Nephron progenitor cell (in vitro differentiated cells): ENCODE measurements around the gene ZNF385B.

Experiments used
- DNase-seq: peaks from one replicate; pipeline ENCODE4 v3.0.0; 2021
- H3K27ac Mint-ChIP-seq: 2 replicates; pipeline ENCODE4 v1.8.0; 2021; ENCODE audit warnings: mild to moderate bottlenecking, moderate library complexity, mixed read lengths
- H3K27me3 Mint-ChIP-seq: 2 replicates; pipeline ENCODE4 v1.8.0; 2021; ENCODE audit warnings: mild to moderate bottlenecking, low read depth, mixed read lengths; ENCODE audit not compliant: poor library complexity
- H3K36me3 Mint-ChIP-seq: 2 replicates; pipeline ENCODE4 v1.8.0; 2021; ENCODE audit warnings: low read depth, mixed read lengths
- H3K4me1 Mint-ChIP-seq: 2 replicates; pipeline ENCODE4 v1.8.0; 2021; ENCODE audit warnings: mixed read lengths
- H3K4me3 Mint-ChIP-seq: 2 replicates; pipeline ENCODE4 v1.8.0; 2021; ENCODE audit warnings: mild to moderate bottlenecking, moderate library complexity, mixed read lengths
- H3K9me3 Mint-ChIP-seq: 2 replicates; pipeline ENCODE4 v1.8.0; 2021; ENCODE audit warnings: mild to moderate bottlenecking, moderate library complexity, mixed read lengths
- CTCF ChIP-seq: fragments of 200-600 bp; sonication (generic); IDR thresholded peaks from 2 replicates; pipeline ENCODE4 v1.5.0; 2021; ENCODE audit warnings: antibody characterized with exemption

ZNF385B gene

GRCh38 chr2:179613299-179613651 lies 248.1 kb downstream of the ZNF385B start:
- H3K27ac Mint-ChIP-seq, result no peak overlapping the region
- no peak overlapping the region for H3K4me3 Mint-ChIP-seq
- H3K27me3 Mint-ChIP-seq, result no peaks in the 10 kb centered on the region
- DNase-seq, result no peak
- no peak for TF ChIP-seq CTCF
- H3K9me3 Mint-ChIP-seq, result no peaks in the 10 kb centered on the region
- no peaks in the 10 kb centered on the region for H3K36me3 Mint-ChIP-seq
- H3K4me1 Mint-ChIP-seq, result peaks cover 10% of the 10 kb centered on the region

DNA sequence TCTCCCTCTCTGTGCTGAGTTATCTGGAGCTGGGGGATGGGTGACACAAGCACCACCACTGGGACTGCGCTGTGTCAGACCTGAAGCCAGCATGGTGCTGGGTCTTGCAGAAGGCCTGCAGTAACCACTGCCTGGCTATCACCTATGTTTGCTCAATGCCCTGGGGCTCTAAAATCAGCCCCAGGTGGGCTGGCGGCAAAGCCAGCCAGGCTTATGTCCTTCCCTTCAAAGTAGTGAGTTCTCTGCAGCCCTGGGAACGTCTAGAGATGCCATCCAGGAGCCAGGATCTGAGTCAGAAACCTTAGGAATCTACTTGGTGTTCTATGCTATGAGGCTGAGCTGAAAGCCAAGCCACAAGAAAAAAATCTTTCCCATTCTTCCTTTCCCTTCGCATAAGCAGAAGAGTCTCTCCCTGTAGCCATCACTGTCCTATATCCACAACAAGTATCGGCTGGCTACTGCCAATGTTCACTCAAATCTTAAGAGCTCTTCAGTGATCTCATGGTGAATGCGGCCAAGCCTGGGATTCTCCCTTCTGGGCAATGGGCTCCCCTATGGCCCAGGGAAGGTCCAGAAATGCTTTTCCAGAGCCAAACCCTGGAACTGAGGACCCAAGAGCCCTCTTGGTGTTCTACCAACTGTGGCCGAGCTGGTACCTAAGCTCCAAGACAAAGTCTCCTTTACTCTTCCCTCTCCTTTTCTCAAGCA lies 248.7 kb downstream of the ZNF385B start:
- H3K9me3 Mint-ChIP-seq, result no peaks in the 10 kb centered on the region
- TF ChIP-seq CTCF, result no peak
- no peak overlapping the region for H3K4me3 Mint-ChIP-seq
- DNase-seq, result no peak
- H3K4me1 Mint-ChIP-seq, result peaks cover 10% of the 10 kb centered on the region
- H3K27ac Mint-ChIP-seq, result no peak overlapping the region
- H3K36me3 Mint-ChIP-seq, result no peaks in the 10 kb centered on the region
- no peaks in the 10 kb centered on the region for H3K27me3 Mint-ChIP-seq

- Mint-ChIP-seq H3K4me1 (peaks cover 10% of the 10 kb centered on the region), H3K4me3 (no peak overlapping the region), H3K27ac (no peak overlapping the region), H3K27me3 (no peaks in the 10 kb centered on the region), H3K36me3 (no peaks in the 10 kb centered on the region), H3K9me3 (no peaks in the 10 kb centered on the region)
- TF ChIP-seq CTCF, result no peak
- no peak for DNase-seq
These were observed 249.3 kb downstream of the ZNF385B start for GRCh38 chr2:179612108-179612507.

DNA sequence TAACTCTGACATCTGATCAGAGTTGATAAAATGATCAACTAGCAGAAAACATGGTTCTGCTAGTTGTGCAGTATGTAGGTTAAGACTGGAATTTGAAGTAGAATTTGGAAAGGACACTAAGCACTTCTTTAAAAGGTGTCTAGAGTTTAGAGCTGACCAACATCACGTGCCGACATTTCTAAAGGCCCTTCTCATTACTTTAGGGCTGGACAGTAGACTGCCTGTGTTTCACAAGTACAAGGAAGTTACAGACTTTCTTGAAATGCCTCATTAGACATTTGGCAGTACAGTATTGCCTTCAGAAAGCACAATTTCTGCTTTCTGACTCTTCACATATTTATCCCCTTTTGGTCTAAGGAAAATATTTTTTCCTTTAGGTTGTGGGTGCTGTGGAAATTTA lies 255.3 kb downstream of the ZNF385B start:
- Mint-ChIP-seq H3K27ac (no peak overlapping the region), H3K4me1 (no peaks in the 10 kb centered on the region), H3K9me3 (no peaks in the 10 kb centered on the region), H3K27me3 (no peaks in the 10 kb centered on the region), H3K36me3 (no peaks in the 10 kb centered on the region), H3K4me3 (no peak overlapping the region)
- DNase-seq, result no peak
- TF ChIP-seq CTCF, result no peak

GRCh38 chr2:179605341-179605740 lies 256.1 kb downstream of the ZNF385B start:
- H3K4me1 Mint-ChIP-seq, result no peaks in the 10 kb centered on the region
- H3K9me3 Mint-ChIP-seq, result no peaks in the 10 kb centered on the region
- DNase-seq, result no peak
- no peak overlapping the region for H3K27ac Mint-ChIP-seq
- no peaks in the 10 kb centered on the region for H3K27me3 Mint-ChIP-seq
- no peak overlapping the region for H3K4me3 Mint-ChIP-seq
- no peaks in the 10 kb centered on the region for H3K36me3 Mint-ChIP-seq
- no peak for TF ChIP-seq CTCF

DNA sequence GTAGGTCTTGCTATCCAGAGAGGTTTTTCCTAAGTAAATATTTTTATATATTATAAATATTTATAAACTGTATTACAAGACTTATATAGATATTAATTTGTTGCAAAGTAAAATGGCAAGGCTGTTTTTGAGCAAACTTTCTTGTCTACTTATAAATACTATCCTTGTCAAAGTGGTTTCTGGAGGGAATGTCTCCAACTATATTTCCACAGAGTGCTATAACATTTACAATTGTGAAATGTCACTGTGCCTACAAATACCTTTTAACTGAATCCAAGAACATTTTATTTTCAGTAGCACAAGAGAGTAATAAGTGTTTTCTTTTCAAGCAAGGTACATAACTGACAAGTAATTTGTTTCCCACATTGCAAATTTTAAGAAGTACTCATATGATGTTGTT lies 256.8 kb downstream of the ZNF385B start:
- no peaks in the 10 kb centered on the region for H3K4me1 Mint-ChIP-seq

More for the DNA sequence above, 256.8 kb downstream of the ZNF385B start:
- no peak for TF ChIP-seq CTCF
- H3K36me3 Mint-ChIP-seq, result no peaks in the 10 kb centered on the region
- H3K27ac Mint-ChIP-seq, result no peak overlapping the region
- H3K27me3 Mint-ChIP-seq, result no peaks in the 10 kb centered on the region
- H3K9me3 Mint-ChIP-seq, result no peaks in the 10 kb centered on the region
- H3K4me3 Mint-ChIP-seq, result no peak overlapping the region
- DNase-seq, result no peak
